Fibroblast of lung (primary cell): Measurements from ENCODE around the gene COPRS. TPM values are rescaled to one million over a fixed set of nuclear protein-coding genes. Genes with fewer than 3 reads are reported as not detected.

Experiments
- DNase-seq, 2 donors: peaks; one replicate each; pipeline versions ENCODE4 v3.0.0 to v3.0.0-alpha.2; 2010; ENCODE audit warnings: low read depth in 2 of 2
- H2AFZ ChIP-seq: 2 replicates; pipeline ENCODE4 v1.5.1; 2012; ENCODE audit warnings: low read length, control low read depth, inconsistent platforms
- H3K27ac ChIP-seq: 2 replicates; pipeline ENCODE4 v1.5.1; 2011; ENCODE audit warnings: low read length, control low read depth; ENCODE audit not compliant: insufficient read depth
- H3K27me3 ChIP-seq: 2 replicates; pipeline ENCODE4 v1.5.1; 2011; ENCODE audit warnings: mild to moderate bottlenecking, low read length; ENCODE audit not compliant: control insufficient read depth, insufficient read depth
- H3K36me3 ChIP-seq: 2 replicates; pipeline ENCODE4 v1.5.1; 2011; ENCODE audit warnings: low read length; ENCODE audit not compliant: control insufficient read depth, insufficient read depth
- H3K4me1 ChIP-seq: 2 replicates; pipeline ENCODE4 v1.5.1; 2011; ENCODE audit warnings: low read length; ENCODE audit not compliant: control insufficient read depth, insufficient read depth; ENCODE audit errors: extremely low read depth
- H3K4me2 ChIP-seq: 2 replicates; pipeline ENCODE4 v1.5.1; 2011; ENCODE audit warnings: low read length, control low read depth; ENCODE audit not compliant: insufficient read depth; ENCODE audit errors: extremely low read depth
- H3K4me3 ChIP-seq, 4 experiments: fragments of 200-600 bp in 1 of 4; sonication (generic) in 1 of 4; replicated peaks in 1 of 4; 2 replicates each; pipeline ENCODE4 v1.5.1; 2011 to 2016; ENCODE audit warnings: low read length in 4 of 4, low read depth in 3 of 4, mild to moderate bottlenecking in 3 of 4, control low read depth in 2 of 4, inconsistent platforms in 1 of 4, mixed read lengths in 1 of 4; ENCODE audit not compliant: insufficient read depth in 1 of 4; ENCODE audit errors: control extremely low read depth in 1 of 4
- H3K79me2 ChIP-seq: 2 replicates; pipeline ENCODE4 v1.5.1; 2012; ENCODE audit warnings: mild to moderate bottlenecking, low read length, inconsistent platforms; ENCODE audit not compliant: control insufficient read depth, insufficient read depth
- H3K9ac ChIP-seq: 2 replicates; pipeline ENCODE4 v1.5.1; 2011; ENCODE audit warnings: mild to moderate bottlenecking, low read length, control low read depth; ENCODE audit not compliant: insufficient read depth
- H3K9me3 ChIP-seq: 2 replicates; pipeline ENCODE4 v1.5.1; 2012; ENCODE audit warnings: low read depth, low read length; ENCODE audit not compliant: control insufficient read depth, insufficient read depth
- H4K20me1 ChIP-seq: 2 replicates; pipeline ENCODE4 v1.5.1; 2011; ENCODE audit warnings: low read length; ENCODE audit not compliant: control insufficient read depth, insufficient read depth; ENCODE audit errors: extremely low read depth
- EZH2 ChIP-seq: IDR thresholded peaks from 2 replicates; pipeline ENCODE4 v1.5.1; 2012; ENCODE audit warnings: low read length, control low read depth, mild to moderate bottlenecking; ENCODE audit errors: missing control alignments
- polyA plus RNA-seq, 2 donors: library from polyadenylated mRNA; depleted of rRNA in 1 of 2; stranded (reverse) in 1 of 2; unstranded in 1 of 2; fragments of >200 nt; gene quantifications; 2 replicates each; pipeline ENCODE4 v1.2.1, GENCODE V29; 2011 to 2012; ENCODE audit warnings: missing spikeins in 1 of 2
- total RNA-seq: library from RNA; depleted of rRNA; stranded (reverse); fragments of >200 nt; gene quantifications from 2 replicates; pipeline ENCODE4 v1.2.1, GENCODE V29; 2014
- TF ChIP-seq, protein P1 (sequence below), 2 donors: IDR thresholded peaks in 1 of 2; conservative IDR thresholded peaks in 1 of 2; 1 replicate in 1 of 2; 2 replicates in 1 of 2; pipeline ENCODE4 v1.5.1; 2011 to 2012; ENCODE audit warnings: low read length in 2 of 2, control low read depth in 1 of 2, inconsistent platforms in 1 of 2, low read depth in 1 of 2, mild to moderate bottlenecking in 1 of 2

Gene COPRS
- total and polyA plus RNA-seq, 2 donors (not counting 1 experiment from before 2014, with no cell fraction given), result 97.9 to 98.7 TPM

DNA sequence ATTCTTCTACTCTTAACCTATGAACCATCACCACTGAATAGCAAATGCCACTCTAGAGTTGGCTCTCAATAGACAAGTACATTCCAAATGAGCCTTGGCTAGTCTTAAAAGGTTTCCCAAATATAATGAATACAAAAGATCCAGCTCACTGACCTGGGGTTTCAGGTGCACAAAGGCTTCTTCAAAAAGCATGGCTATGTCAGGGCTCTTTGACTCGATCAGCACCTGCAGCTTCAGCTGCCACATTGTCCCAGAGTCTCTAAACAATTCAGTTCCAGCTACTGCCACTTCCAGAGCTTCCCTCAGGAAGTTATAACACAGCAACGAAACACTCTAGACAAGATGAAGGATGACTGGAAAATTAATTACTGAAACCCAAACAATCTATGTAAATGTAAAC, 16.0 kb upstream of the COPRS start:
- no peak for TF ChIP-seq EZH2
- TF ChIP-seq, protein P1, sequence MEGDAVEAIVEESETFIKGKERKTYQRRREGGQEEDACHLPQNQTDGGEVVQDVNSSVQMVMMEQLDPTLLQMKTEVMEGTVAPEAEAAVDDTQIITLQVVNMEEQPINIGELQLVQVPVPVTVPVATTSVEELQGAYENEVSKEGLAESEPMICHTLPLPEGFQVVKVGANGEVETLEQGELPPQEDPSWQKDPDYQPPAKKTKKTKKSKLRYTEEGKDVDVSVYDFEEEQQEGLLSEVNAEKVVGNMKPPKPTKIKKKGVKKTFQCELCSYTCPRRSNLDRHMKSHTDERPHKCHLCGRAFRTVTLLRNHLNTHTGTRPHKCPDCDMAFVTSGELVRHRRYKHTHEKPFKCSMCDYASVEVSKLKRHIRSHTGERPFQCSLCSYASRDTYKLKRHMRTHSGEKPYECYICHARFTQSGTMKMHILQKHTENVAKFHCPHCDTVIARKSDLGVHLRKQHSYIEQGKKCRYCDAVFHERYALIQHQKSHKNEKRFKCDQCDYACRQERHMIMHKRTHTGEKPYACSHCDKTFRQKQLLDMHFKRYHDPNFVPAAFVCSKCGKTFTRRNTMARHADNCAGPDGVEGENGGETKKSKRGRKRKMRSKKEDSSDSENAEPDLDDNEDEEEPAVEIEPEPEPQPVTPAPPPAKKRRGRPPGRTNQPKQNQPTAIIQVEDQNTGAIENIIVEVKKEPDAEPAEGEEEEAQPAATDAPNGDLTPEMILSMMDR (conservative IDR thresholded peaks at IDR 0.05 in 1 of 2, IDR thresholded peaks at IDR 0.05 in 1 of 2; ENCODE audit: low read depth in 1 of 2, low read length in 2 of 2), result no peak
- Histone ChIP-seq H3K4me2 (no peak overlapping the region), H3K79me2 (no peaks in the 10 kb centered on the region), H4K20me1 (no peaks in the 10 kb centered on the region), H2AFZ (no peak overlapping the region), H3K9ac (no peak overlapping the region), H3K9me3 (no peaks in the 10 kb centered on the region), H3K4me1 (no peaks in the 10 kb centered on the region), H3K27me3 (no peaks in the 10 kb centered on the region), H3K4me3 (no peak overlapping the region), H3K36me3 (peaks cover 5% of the 10 kb centered on the region), H3K27ac (no peak overlapping the region)
- no peak for DNase-seq

DNA sequence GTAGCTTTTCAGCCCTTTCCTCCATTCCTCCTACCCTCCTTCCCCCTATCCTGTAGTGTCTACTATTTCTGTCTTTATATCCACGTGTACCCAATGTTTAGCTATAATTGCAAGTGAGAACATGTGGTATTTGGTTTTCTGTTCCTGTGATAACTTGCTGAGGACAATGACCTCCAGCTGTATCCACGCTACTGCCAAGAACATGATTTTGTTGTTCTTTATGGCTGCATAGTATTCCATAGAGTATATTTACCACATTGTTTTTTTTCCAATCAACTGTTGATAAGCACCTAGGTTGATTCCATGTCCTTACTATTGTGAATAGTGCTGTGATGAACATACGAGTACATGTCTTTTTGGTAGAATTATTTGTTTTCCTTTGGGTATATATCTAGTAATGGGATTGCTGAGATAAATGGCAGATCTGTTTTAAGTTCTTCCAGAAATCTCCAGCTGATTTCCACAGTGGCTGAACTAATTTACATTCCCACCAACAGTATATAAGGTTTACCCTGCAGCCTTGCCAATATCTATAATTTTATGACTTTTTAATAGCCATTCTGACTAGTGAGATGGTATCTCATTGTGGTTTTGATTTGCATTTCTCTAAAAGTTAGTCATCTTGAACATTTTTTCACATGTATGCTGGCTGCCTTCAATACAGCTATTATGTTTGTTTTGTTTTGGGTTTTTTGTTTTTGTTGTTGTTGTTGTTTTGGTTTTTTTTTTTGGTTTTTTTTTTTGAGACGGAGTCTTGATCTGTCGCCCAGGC, 10.9 kb upstream of the COPRS start:
- DNase-seq, result no peak
- H3K27me3 ChIP-seq, result no peaks in the 10 kb centered on the region
- H3K36me3 ChIP-seq, result peaks cover 5% of the 10 kb centered on the region
- H3K27ac ChIP-seq, result no peak overlapping the region
- TF ChIP-seq, protein P1 (conservative IDR thresholded peaks at IDR 0.05 in 1 of 2, IDR thresholded peaks at IDR 0.05 in 1 of 2; ENCODE audit: low read depth in 1 of 2, low read length in 2 of 2), result no peak
- TF ChIP-seq EZH2, result no peak
- H4K20me1 ChIP-seq, result no peaks in the 10 kb centered on the region
- no peaks in the 10 kb centered on the region for H3K9me3 ChIP-seq
- H3K9ac ChIP-seq, result no peak overlapping the region
- no peak overlapping the region for H3K4me3 ChIP-seq
- H3K4me2 ChIP-seq, result no peak overlapping the region
- no peak overlapping the region for H2AFZ ChIP-seq
- H3K79me2 ChIP-seq, result no peaks in the 10 kb centered on the region
- H3K4me1 ChIP-seq, result no peaks in the 10 kb centered on the region

DNA sequence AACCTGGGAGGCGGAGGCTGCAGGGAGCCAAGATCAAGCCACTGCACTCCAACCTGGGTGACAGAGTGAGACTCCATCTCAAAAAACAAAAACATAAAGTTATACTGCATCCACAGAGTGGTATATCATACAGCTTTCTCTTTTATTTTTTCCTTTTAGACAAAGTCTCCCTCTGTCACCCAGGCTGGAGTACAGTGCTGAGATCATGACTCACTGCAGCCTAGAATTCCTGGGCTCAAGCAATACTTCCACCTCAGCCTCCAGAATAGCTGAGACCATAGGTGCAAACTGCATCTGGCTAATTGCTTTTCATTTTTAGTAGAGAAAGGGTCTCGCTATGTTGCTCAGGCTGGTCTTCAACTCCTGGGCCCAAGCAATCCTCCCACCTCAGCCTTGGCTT, 10.0 kb upstream of the COPRS start:
- Histone ChIP-seq H3K4me2 (no peak overlapping the region), H3K4me1 (no peaks in the 10 kb centered on the region), H3K79me2 (no peaks in the 10 kb centered on the region), H3K9me3 (no peaks in the 10 kb centered on the region), H3K27me3 (no peaks in the 10 kb centered on the region), H3K27ac (no peak overlapping the region), H3K36me3 (peaks cover 6% of the 10 kb centered on the region), H3K9ac (no peak overlapping the region), H4K20me1 (no peaks in the 10 kb centered on the region), H3K4me3 (no peak overlapping the region), H2AFZ (no peak overlapping the region)
- DNase-seq, result peak in 1 of 2 donors; percentile 23
- no peak for TF ChIP-seq EZH2
- TF ChIP-seq, protein P1 (conservative IDR thresholded peaks at IDR 0.05 in 1 of 2, IDR thresholded peaks at IDR 0.05 in 1 of 2; ENCODE audit: low read depth in 1 of 2, low read length in 2 of 2), result no peak
